Measurements from ENCODE around the gene ARL14EP. TPM values are rescaled to one million over a fixed set of nuclear protein-coding genes. Genes with fewer than 3 reads are reported as not detected.
A peak's percentile ranks its signal among the peaks of the same experiment; 100 is the strongest.

The ARL14EP gene
- total RNA-seq, 1 donor from 2014 or later = 32.8 TPM

DNA sequence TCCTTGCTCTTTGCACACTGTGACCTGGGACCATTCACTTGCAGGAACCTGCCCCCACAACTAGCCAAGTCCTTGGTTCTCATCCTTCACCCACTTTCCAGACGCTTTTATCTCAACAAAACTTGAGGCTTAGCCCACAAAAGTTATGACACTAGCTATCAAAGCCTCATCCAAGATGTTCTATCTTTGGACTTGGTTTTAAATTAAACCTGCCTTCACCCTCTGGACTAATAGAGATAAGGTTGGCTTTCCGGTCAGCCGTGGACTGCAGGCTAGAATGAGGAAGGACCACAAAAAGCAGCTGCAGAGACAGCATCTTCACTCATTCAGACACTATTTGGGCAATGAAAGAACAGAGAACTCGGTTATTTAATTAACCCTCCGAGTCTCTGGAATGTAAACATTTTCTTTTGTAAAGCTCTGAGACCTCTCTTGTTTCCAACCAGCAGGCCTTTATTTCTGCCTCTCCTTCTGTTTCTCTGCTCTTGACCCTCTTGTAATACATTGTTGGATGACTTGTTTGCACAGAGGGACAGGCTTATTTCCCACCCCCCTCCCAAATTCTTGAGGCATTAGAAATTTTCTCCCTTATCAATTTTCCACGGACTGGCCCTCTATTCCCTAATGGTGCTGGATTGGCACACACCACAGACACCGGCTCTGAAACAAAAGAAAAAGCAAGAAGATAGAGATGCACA is 41.4 kb downstream of the ARL14EP start:
- H3K4me3 Mint-ChIP-seq = no peak overlapping the region
- TF ChIP-seq, protein P1, sequence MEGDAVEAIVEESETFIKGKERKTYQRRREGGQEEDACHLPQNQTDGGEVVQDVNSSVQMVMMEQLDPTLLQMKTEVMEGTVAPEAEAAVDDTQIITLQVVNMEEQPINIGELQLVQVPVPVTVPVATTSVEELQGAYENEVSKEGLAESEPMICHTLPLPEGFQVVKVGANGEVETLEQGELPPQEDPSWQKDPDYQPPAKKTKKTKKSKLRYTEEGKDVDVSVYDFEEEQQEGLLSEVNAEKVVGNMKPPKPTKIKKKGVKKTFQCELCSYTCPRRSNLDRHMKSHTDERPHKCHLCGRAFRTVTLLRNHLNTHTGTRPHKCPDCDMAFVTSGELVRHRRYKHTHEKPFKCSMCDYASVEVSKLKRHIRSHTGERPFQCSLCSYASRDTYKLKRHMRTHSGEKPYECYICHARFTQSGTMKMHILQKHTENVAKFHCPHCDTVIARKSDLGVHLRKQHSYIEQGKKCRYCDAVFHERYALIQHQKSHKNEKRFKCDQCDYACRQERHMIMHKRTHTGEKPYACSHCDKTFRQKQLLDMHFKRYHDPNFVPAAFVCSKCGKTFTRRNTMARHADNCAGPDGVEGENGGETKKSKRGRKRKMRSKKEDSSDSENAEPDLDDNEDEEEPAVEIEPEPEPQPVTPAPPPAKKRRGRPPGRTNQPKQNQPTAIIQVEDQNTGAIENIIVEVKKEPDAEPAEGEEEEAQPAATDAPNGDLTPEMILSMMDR (IDR thresholded peaks at IDR 0.05; ENCODE audit: unreplicated experiment) = no peak
- no peaks in the 10 kb centered on the region for H3K36me3 Mint-ChIP-seq
- peaks cover 18% of the 10 kb centered on the region for H3K9me3 Mint-ChIP-seq
- H3K27ac Mint-ChIP-seq = peak overlapping the region; percentile 75
- no peak for DNase-seq (ENCODE audit: low spot score in 2 of 2, unreplicated experiment in 2 of 2)
- peaks cover 41% of the 10 kb centered on the region for H3K4me1 Mint-ChIP-seq
- H3K27me3 Mint-ChIP-seq (ENCODE audit: low read depth) = no peaks in the 10 kb centered on the region

DNA sequence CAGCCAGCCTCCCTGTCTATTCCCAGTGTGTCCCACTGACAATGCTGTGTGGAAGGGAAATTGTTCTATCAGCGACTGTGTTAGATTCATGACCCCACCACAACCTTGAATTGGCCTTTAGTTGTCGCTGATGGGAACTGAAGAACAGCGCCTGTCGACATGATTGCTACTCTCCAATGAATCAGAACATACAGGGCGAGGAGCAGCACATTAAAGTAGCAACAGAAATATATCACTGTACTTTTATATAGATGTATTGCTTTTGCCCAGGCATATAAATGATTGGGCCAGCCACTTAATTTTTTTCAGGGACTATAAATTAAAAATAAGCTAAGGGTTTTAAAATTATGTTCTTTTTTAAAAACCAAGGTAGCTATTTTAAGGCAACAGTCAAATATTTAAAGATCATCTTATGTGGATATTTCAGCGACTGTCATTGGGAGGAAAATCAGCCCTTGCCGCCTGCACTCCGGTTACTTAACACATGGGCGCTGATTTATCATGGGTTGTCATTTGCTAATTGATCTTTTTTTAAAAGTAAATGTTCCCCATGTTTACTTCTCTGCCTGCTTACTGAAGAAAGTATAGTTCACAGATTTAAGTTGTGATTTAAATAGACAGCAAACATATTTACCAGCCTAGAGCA is 42.1 kb downstream of the ARL14EP start:
- Mint-ChIP-seq H3K27me3 (ENCODE audit: low read depth) (no peaks in the 10 kb centered on the region), H3K36me3 (no peaks in the 10 kb centered on the region), H3K27ac (peak overlapping the region; percentile 78), H3K4me3 (no peak overlapping the region), H3K4me1 (peaks cover 41% of the 10 kb centered on the region), H3K9me3 (peaks cover 22% of the 10 kb centered on the region)
- DNase-seq (ENCODE audit: low spot score in 2 of 2, unreplicated experiment in 2 of 2) = no peak
- TF ChIP-seq, protein P1 (IDR thresholded peaks at IDR 0.05; ENCODE audit: unreplicated experiment) = no peak

DNA sequence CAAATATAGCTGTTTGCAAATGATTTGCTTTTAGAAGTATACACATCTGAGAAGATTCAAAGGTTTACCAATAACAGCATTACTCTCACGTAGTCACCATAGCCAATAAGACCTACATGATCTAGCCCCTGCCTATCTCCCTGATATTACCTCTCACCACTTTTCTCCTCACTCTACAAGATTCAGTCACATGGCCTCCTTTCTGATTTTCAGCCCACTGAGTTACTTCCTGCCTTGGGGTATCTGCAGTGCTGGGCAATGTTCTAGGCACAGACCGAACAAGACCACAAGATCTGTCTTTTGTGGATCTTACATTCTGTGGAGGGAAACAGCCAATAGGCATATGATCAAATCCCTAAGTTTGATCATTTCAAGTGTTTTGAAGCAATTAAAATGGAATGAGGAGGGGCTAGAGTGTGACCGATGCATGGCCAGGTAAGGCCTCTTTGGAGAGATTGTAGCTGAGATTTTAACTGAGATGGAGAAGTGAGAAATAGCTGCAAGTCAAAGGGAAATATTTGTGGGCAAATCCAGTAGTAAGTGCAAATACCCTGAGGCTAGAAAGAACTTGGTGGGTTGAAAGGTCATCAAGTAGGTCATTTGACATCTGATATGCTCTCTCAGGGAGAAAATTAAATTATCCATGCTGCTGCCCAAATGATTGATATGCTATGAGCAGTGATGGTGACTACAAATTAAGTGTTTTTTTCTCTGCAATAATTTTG is 43.1 kb downstream of the ARL14EP start:
- H3K9me3 Mint-ChIP-seq = peaks cover 22% of the 10 kb centered on the region
- DNase-seq (ENCODE audit: low spot score in 2 of 2, unreplicated experiment in 2 of 2) = no peak
- peak overlapping the region; percentile 49 for H3K27ac Mint-ChIP-seq
- H3K4me1 Mint-ChIP-seq = peaks cover 38% of the 10 kb centered on the region
- TF ChIP-seq, protein P1 (IDR thresholded peaks at IDR 0.05; ENCODE audit: unreplicated experiment) = no peak
- H3K27me3 Mint-ChIP-seq (ENCODE audit: low read depth) = no peaks in the 10 kb centered on the region
- H3K4me3 Mint-ChIP-seq = no peak overlapping the region
- H3K36me3 Mint-ChIP-seq = no peaks in the 10 kb centered on the region

DNA sequence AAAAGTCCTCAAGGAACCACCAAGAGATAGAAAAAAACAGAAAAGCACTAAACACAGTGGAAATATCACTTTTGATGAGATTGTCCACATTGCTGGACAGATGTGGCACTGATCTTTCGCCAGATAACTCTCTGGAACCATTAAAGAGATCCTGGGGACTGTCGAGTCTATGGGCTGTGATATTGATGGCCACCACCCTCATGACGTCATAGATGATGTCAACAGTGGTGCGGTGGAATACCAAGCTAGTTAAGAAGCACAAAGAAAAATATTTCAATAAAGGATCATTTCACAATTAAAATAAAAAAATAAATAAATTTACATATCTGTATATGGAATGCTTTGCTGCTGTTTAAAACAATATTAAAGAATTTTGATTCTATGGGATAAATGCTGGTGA is 45.5 kb downstream of the ARL14EP start:
- Mint-ChIP-seq H3K4me3 (no peak overlapping the region), H3K36me3 (no peaks in the 10 kb centered on the region), H3K9me3 (peaks cover 13% of the 10 kb centered on the region), H3K27ac (no peak overlapping the region), H3K27me3 (ENCODE audit: low read depth) (no peaks in the 10 kb centered on the region), H3K4me1 (peaks cover 49% of the 10 kb centered on the region)
- DNase-seq (ENCODE audit: low spot score in 2 of 2, unreplicated experiment in 2 of 2) = no peak
- TF ChIP-seq, protein P1 (IDR thresholded peaks at IDR 0.05; ENCODE audit: unreplicated experiment) = no peak

DNA sequence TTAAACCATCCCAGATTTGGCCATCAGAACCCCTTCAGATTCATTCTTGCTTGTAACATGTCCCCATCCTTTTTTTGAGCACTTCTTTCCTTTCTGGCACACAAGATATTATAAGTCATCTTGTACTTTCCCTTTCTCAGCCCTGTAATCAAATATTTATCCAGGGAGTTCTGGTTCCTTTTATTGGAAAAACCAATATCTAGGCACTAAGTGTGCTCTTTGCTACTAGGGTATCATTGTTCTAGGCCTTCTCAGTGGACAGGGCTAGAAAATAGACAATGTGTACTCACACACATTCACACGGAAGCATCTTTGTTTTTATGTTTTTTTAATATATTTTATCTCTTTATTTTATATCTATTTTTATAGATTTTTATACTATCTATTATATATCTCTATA is 47.3 kb downstream of the ARL14EP start:
- no peak overlapping the region for H3K4me3 Mint-ChIP-seq
- H3K9me3 Mint-ChIP-seq = peaks cover 13% of the 10 kb centered on the region

More for the DNA sequence above, 47.3 kb downstream of the ARL14EP start:
- Mint-ChIP-seq H3K27me3 (ENCODE audit: low read depth) (no peaks in the 10 kb centered on the region), H3K36me3 (no peaks in the 10 kb centered on the region), H3K27ac (no peak overlapping the region), H3K4me1 (peaks cover 39% of the 10 kb centered on the region)
- DNase-seq (ENCODE audit: low spot score in 2 of 2, unreplicated experiment in 2 of 2) = no peak
- TF ChIP-seq, protein P1 (IDR thresholded peaks at IDR 0.05; ENCODE audit: unreplicated experiment) = no peak

All from mesothelial cell of epicardium (in vitro differentiated cells).